ENCODE measurements around the gene C2CD2L.
"Not testable (repeated sequence)": the region's sequence is repeated elsewhere in the genome, so short reads cannot be mapped to it uniquely, and the experiment has no call there.

C2CD2L gene

GRCh38 chr11:119106564-119107537 is at the start of gene C2CD2L:
Gene C2CD2L, plus strand, starts transcription at chr11:119107344. Its CDS starts 398 bp downstream, at chr11:119107742.
- peak; percentile 90 for DNase-seq

GRCh38 chr11:119059128-119059527 is 48.0 kb upstream of the C2CD2L start:
- not testable (repeated sequence) for DNase-seq

- DNase-seq: no peak
These were observed 45.9 kb upstream of the C2CD2L start for GRCh38 chr11:119061256-119061655.

GRCh38 chr11:119062779-119063178 is 44.4 kb upstream of the C2CD2L start:
- DNase-seq: no peak

- DNase-seq: no peak
These were observed 41.8 kb upstream of the C2CD2L start for GRCh38 chr11:119065369-119065768.

GRCh38 chr11:119067371-119068222 is 39.5 kb upstream of the C2CD2L start, which contains the start of gene VPS11:
Gene VPS11, plus strand, starts transcription at chr11:119067818. Its CDS starts 6 bp downstream, at chr11:119067824.
- peak; percentile 92 for DNase-seq

GRCh38 chr11:119077839-119078238 is 29.3 kb upstream of the C2CD2L start:
- no peak for DNase-seq

- no peak for DNase-seq
These were observed 28.3 kb upstream of the C2CD2L start for GRCh38 chr11:119078675-119079420.

- no peak for DNase-seq
These were observed 25.4 kb upstream of the C2CD2L start for GRCh38 chr11:119081682-119082260.

- DNase-seq: peak; percentile 90
These were observed 22.3 kb upstream of the C2CD2L start, which contains the start of gene HMBS for GRCh38 chr11:119084663-119085436. Gene HMBS, plus strand, starts transcription at chr11:119084881. Its CDS starts 153 bp downstream, at chr11:119085034.

- DNase-seq: no peak
These were observed 21.7 kb upstream of the C2CD2L start for GRCh38 chr11:119085437-119085847.

- DNase-seq: no peak
These were observed 20.0 kb upstream of the C2CD2L start for GRCh38 chr11:119087123-119087522.

- DNase-seq: no peak
These were observed 19.4 kb upstream of the C2CD2L start for GRCh38 chr11:119087747-119088241.

GRCh38 chr11:119088406-119088805 is 18.7 kb upstream of the C2CD2L start:
- DNase-seq: no peak

GRCh38 chr11:119089319-119089718 is 17.8 kb upstream of the C2CD2L start:
- DNase-seq: no peak

- DNase-seq: no peak
These were observed 16.0 kb upstream of the C2CD2L start for GRCh38 chr11:119091178-119091577.

- DNase-seq: no peak
These were observed 14.9 kb upstream of the C2CD2L start for GRCh38 chr11:119091966-119092879.

- no peak for DNase-seq
These were observed 14.0 kb upstream of the C2CD2L start for GRCh38 chr11:119092880-119093842.

Data from NCI-H1092 (cell line).